ENCODE results near the gene IL18R1. TPM values are rescaled to one million over a fixed set of nuclear protein-coding genes. Genes with fewer than 3 reads are reported as not detected.

IL18R1 gene
- total RNA-seq, 1 donor from 2014 or later, result 1.3 TPM

DNA sequence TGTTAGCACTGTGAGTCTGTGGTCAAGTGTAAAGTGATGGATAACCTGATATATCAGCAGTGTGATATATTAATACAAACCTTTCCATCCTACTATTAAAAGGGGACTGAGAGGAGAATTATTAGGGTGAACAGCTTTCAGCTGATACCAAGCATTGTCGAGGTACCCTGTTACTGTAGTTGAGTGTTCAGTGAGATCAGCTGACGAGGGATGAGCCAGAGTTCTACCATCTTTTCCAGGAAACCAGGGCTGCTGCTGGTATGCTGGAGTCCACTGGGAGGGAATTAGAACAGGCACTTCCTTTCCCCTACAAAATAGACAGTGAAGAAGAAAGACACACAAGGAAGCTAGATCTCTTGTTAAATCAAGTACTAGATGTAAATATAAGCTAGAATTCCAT, 67.8 kb downstream of the IL18R1 start:
- intact Hi-C loops (cut with micrococcal nuclease), result no loop called here
- ATAC-seq (no peak), DNase-seq (no peak)

GRCh38 chr2:102424754-102425153, 69.2 kb downstream of the IL18R1 start:
- ATAC-seq, result no peak
- intact Hi-C loops (cut with micrococcal nuclease), result no loop called here
- no peak for DNase-seq

GRCh38 chr2:102425441-102426132, 70.0 kb downstream of the IL18R1 start:
- intact Hi-C loops (cut with micrococcal nuclease), result no loop called here
- DNase-seq, result no peak
- ATAC-seq, result no peak

GRCh38 chr2:102427249-102427648, 71.7 kb downstream of the IL18R1 start:
- intact Hi-C loops (cut with micrococcal nuclease), result no loop called here
- no peak for ATAC-seq
- DNase-seq, result no peak

- ATAC-seq (no peak), DNase-seq (no peak)
- intact Hi-C loops (cut with micrococcal nuclease), result no loop called here
Measured at GRCh38 chr2:102428573-102428972, 73.0 kb downstream of the IL18R1 start.

DNA sequence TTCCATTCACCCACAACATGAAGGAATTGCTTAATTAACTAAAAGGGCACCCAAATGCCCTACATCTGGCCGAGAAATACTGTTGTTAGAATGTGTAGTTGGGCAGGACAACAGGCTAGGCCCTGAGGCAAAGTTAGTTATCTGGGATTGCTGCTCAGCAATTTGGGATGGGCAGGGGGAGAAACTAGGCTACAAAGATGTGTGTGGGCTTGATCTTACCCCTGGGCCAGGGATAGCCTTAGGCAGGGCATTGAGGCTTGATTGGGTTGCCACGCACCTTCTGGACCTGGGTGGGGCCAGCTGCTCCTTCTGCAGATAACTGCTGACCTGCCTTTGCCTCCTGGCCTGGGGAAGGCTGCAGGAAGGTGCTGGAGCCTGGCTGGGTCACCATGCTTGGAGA, 76.8 kb downstream of the IL18R1 start:
- intact Hi-C loops (cut with micrococcal nuclease), result no loop called here
- ATAC-seq (no peak), DNase-seq (no peak)

DNA sequence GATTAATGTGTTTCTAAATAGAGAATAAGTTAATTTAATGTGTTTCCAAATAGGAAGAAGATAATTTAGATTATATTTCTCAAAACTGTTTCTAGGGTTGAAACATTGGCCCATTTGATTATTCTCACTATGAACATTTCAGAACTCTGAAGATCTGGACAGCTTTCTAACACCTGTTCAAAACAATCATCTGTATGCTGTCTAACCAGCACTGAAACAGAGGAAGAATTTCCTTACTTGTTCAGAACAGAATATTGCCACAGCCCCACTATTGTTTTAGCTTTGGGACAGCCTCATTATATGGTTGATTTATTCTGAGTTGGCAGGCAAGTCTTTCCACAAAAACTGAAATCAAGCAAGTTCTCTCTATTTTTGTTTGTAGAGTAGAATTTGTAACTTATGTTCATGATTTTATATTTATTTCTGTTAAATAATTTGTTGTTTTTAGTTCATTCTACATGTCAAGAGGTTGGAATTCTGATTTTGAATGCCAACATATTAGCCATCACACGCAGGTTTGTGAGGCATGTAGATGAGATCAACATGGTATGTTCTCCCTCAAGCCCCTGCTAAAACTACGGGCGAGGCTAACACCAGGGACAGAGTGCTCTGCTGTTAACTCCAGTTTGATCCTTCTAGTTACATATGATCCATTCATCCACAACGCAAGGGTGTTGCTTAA, 78.5 kb downstream of the IL18R1 start:
- intact Hi-C loops (cut with micrococcal nuclease), result no loop called here
- ATAC-seq, result no peak

DNA sequence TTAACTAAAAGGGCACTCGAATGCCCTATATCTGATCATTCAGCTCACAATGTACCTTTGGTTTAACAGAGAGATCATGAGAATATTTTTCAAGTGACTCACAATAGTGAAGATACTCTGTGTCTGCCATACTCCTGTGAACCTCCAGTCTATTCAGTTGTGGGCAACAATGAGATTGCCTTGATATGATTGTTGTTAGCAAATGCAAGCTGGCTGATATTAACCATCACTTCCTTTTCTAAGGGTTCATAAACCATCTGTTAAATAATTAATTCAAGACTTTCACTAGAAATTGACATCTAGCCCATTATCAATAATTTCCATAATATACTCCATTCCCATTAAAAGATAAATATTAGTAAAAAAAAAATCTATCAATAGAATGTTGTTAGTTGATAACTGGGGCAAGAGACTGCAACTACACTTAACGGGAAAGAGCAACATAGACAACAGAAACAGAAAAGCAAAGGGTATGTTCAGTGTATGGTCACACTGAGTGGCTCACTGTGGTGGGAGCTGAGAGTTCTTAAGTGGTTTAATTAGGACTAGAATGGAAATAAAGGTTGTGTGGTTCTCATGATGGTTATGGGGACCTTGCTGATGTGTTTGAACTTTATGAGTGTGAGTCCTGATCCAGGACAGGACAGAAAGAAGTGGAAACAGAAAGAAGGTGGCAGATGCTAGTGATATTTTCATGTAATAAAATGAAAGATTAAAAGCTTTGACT, 79.2 kb downstream of the IL18R1 start:
- intact Hi-C loops (cut with micrococcal nuclease), result no loop called here
- DNase-seq (no peak), ATAC-seq (no peak)

More for the DNA sequence above, 78.5 kb downstream of the IL18R1 start:
- no peak for DNase-seq

- DNase-seq (no peak), ATAC-seq (no peak)
- intact Hi-C loops (cut with micrococcal nuclease), result no loop called here
Measured at GRCh38 chr2:102435741-102436140, 80.1 kb downstream of the IL18R1 start.

- ATAC-seq (no peak), DNase-seq (no peak)
- intact Hi-C loops (cut with micrococcal nuclease), result no loop called here
Measured at GRCh38 chr2:102436323-102436722, 80.7 kb downstream of the IL18R1 start.

GRCh38 chr2:102437122-102437521, 81.5 kb downstream of the IL18R1 start:
- no peak for DNase-seq
- no peak for ATAC-seq
- intact Hi-C loops (cut with micrococcal nuclease), result no loop called here

- ATAC-seq, result no peak
- intact Hi-C loops (cut with micrococcal nuclease), result no loop called here
- DNase-seq, result no peak
Measured at GRCh38 chr2:102438111-102438510, 82.5 kb downstream of the IL18R1 start.

DNA sequence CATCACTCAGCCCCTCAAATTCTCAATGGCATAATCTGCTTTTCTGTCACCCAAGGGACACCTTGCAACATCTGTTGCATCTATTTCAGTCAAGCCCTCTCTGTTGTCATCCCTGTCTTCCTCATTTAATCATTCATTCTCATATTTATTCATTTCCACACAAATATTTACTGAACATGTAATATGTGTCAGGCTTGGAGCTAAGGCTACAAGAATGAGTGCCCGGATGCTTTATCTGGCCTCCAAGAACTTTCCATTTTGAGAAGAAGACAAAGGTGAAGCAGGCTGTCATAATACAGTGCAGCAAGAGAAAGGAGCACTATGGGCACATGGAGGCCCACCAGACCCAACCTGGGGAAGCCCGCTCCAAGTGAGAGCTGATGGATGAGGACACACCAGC, 83.0 kb downstream of the IL18R1 start:
- ATAC-seq, result no peak
- no peak for DNase-seq
- intact Hi-C loops (cut with micrococcal nuclease), result no loop called here

GRCh38 chr2:102439065-102439695, 83.6 kb downstream of the IL18R1 start:
- DNase-seq (no peak), ATAC-seq (peak; percentile 58)
- intact Hi-C loops (cut with micrococcal nuclease), result no loop called here

- no peak for DNase-seq
- intact Hi-C loops (cut with micrococcal nuclease), result loop anchor here (10.0 kb wide), 1 partner anchor 438 kb away; no protein-coding TSS in a partner anchor
- peak; percentile 26 for ATAC-seq
Measured at GRCh38 chr2:102442967-102443828, 87.6 kb downstream of the IL18R1 start.

DNA sequence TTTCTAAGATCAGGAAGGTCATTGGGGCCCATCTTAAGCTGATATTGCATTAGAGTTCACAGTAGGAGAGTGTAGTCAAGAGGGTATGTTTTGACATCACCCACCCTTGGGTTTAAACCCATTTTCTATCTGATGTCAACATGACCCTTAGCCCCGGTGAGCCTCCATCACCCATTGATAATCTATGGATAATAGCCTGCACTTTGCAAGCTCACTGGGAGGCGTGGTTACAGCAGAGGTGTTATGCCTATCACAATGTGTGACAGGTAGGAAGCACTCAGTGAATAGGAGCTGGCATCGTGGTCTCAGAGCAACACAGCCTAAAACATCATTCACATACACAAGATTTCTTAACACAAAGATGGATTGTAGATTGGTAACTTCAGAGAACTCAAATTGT, 88.6 kb downstream of the IL18R1 start:
- no peak for DNase-seq
- intact Hi-C loops (cut with micrococcal nuclease), result loop anchor here (10.0 kb wide), 1 partner anchor 439 kb away; no protein-coding TSS in a partner anchor
- no peak for ATAC-seq

DNA sequence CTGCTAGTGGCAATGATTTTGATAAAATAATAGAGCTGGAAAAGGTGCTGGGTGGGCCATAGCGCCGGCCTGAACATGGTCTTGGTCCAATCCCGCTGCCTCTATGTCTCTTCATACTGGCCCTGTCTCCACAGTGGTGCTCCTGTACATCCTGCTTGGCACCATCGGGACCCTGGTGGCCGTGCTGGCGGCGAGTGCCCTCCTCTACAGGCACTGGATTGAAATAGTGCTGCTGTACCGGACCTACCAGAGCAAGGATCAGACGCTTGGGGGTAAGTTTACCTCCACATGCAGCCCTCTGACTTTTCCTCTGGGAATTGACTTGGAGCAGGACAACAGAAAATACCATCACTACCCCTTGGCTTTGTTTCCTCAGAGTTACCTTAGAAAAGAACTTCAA, 91.3 kb downstream of the IL18R1 start:
- ATAC-seq (no peak), DNase-seq (no peak)
- intact Hi-C loops (cut with micrococcal nuclease), result loop anchor here (10.0 kb wide), 1 partner anchor 442 kb away; no protein-coding TSS in a partner anchor
